AG04450 (cell line): ENCODE measurements around the gene ATP1A4. TPM values are rescaled to one million over a fixed set of nuclear protein-coding genes. Genes with fewer than 3 reads are reported as not detected.

Experiments used
- CTCF ChIA-PET: fragments of 300-600, 350-600 bp; formaldehyde crosslinking; extraction: SDS; loops from one replicate; lab custom pipeline; 2022; ENCODE audit warnings: antibody characterized with exemption, inconsistent platforms; lab: Charles Lee
- POLR2A ChIA-PET: fragments of 350-600 bp; formaldehyde crosslinking; extraction: SDS; loops from one replicate; lab custom pipeline; 2021; ENCODE audit warnings: antibody characterized with exemption, inconsistent platforms; lab: Yijun Ruan, JAX
- DNase-seq: peaks from one replicate; pipeline ENCODE4 v3.0.0-alpha.2; 2011; ENCODE audit warnings: low read depth, low spot score
- H3K27ac ChIP-seq: one replicate; pipeline ENCODE4 v1.5.1; 2012; ENCODE audit warnings: low read depth, low read length, control low read depth
- H3K27me3 ChIP-seq: one replicate; pipeline ENCODE4 v1.6.0; 2012; ENCODE audit warnings: low read length; ENCODE audit not compliant: control insufficient read depth, insufficient read depth
- H3K4me3 ChIP-seq: 2 replicates; pipeline ENCODE4 v1.5.1; 2011; ENCODE audit warnings: mild to moderate bottlenecking, low read depth, low read length, control low read depth
- H3K9me3 ChIP-seq: 2 replicates; pipeline ENCODE4 v1.5.1; 2012; ENCODE audit warnings: low read length; ENCODE audit not compliant: control insufficient read depth, insufficient read depth
- CTCF ChIP-seq: IDR thresholded peaks from 2 replicates; pipeline ENCODE4 v1.5.1; 2011; ENCODE audit warnings: low read depth, low read length, control low read depth, inconsistent platforms
- polyA plus RNA-seq: library from polyadenylated mRNA; depleted of rRNA; stranded (reverse); fragments of >200 nt; gene quantifications from 2 replicates; pipeline ENCODE4 v1.2.3, GENCODE V29; 2011

ATP1A4 gene
- polyA plus RNA-seq, 1 experiment = not detected

DNA sequence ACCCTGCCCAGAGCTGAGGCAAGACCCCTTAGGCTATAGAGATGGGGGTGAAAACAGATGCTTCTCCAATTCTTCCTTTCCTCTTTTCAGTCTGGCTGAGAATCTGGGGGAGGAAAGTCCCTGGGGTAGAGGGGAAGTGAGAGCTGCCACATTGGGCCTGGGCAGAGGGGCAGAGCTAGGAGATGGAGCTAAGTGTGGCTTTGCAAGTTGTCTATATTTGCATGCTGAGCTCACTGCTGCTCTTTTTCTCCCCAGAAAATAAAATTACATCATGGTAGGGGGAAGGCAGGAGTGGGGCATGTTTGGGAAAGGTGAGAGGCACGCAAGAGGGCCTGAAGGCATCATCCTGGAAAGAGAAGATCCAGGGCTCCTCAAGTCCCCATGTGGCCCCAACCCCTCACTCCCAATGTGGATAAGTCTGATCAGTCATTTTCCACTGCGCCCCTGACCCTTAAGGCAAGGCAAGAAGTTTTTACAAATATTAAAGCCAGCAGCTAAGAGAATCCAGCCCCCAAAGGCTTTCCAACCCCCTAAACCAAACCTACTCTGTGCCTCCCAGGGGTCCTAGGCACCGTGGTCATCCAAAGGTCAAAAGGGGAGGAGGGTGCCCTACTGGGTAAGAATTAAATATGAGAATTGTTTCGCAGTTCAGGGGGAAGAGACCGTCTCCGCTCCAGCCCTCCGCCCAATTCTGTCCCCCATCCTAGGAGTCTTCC, 53.3 kb downstream of the ATP1A4 start:
- Histone ChIP-seq H3K27me3 (no peaks in the 10 kb centered on the region), H3K27ac (peak overlapping the region; percentile 52), H3K4me3 (peak overlapping the region; percentile 43), H3K9me3 (peaks cover 2% of the 10 kb centered on the region; the same call in 1 of the 2 replicates)
- CTCF ChIA-PET = interaction anchor here (0.6 to 9.2 kb wide), 6 partner anchors 12 to 157 kb away, joined by 4 to 130 read pairs (median 8); no protein-coding TSS in a partner anchor
- POLR2A ChIA-PET = no interaction called here
- DNase-seq = no peak
- TF ChIP-seq CTCF = no peak

DNA sequence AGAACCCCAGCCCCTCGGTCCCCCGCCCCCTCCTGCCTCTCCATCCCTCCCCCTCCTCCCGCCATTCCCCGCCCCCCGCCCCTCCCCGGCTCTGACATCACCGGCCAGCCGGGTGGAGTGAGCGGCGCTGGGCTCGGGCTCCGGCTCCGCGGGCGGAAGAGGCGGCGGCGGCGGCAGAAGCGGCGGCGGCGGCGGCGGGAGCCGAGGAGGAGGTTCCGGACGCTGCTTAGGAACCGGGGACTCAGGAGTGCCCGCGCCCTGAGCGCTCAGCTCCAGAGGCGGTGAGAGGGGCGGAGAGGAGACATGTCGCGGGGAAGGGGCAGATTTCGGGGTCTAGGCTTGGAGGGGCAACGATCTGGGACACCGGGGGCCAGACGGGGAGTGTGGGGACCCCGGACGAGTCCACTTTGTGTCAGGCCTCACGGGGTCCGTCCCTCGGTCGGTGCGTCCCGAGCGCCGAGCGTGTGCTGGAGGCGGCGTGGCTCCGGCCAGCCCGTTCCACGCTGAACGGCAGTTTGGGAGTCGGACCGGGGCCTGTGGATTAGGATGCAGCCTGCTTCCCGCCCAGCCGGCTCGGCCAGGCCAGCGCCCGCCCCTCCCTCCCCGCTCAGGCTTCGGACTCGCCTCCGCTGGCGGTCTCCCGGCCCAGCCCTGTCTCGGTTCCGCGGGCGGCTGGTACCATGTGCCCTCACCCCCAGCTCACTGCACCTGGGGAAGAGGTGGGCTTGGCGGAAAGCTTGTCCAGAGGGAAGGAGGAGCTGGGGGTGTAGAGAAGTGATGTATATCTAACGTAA, 54.0 kb downstream of the ATP1A4 start, which contains the start of gene PEA15:
Gene PEA15 (plus strand): TSS at position 143 of the 794 bp plus-strand sequence. CDS start 6,161 bp downstream, outside the sequence.
- H3K9me3 ChIP-seq = peaks cover 2% of the 10 kb centered on the region; the same call in 1 of the 2 replicates
- TF ChIP-seq CTCF = no peak
- H3K27ac ChIP-seq = peak within 1 kb of the TSS; percentile 75
- ChIA-PET POLR2A (interaction anchor here (0.7 kb wide), 1 partner anchor 12 kb away, joined by 3 read pairs; no protein-coding TSS in a partner anchor), CTCF (interaction anchor here (1.1 to 9.2 kb wide), 6 partner anchors 13 to 120 kb away, joined by 4 to 130 read pairs (median 5); no protein-coding TSS in a partner anchor)
- no peaks in the 10 kb centered on the region for H3K27me3 ChIP-seq
- no peak for DNase-seq
- peak within 1 kb of the TSS; percentile 95 for H3K4me3 ChIP-seq

DNA sequence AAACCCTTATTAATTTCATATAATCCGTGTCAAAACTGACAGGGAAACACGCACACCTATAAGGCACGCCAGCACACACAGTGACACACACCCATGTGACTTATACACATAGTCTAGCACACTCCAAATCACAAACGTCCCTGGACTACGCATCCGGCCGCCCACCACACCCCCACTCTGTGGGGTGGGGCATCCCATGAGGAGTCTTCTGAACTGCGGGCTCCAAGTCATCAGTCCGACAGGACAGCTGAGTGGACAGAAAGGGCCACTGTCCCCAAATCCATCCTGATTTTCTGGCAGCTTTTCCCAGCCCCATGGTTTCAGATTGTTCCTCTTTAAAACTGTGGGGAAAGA, 54.6 kb downstream of the ATP1A4 start:
- ChIA-PET POLR2A (interaction anchor here (0.7 to 1.0 kb wide), 3 partner anchors 12 to 56 kb away, joined by 3 read pairs; partner anchors contain the start of gene DCAF8), CTCF (interaction anchor here (1.1 to 9.2 kb wide), 5 partner anchors 13 to 105 kb away, joined by 4 to 130 read pairs (median 6); no protein-coding TSS in a partner anchor)
- Histone ChIP-seq H3K27me3 (no peaks in the 10 kb centered on the region), H3K9me3 (peaks cover 2% of the 10 kb centered on the region; the same call in 1 of the 2 replicates), H3K27ac (peak overlapping the region; percentile 75), H3K4me3 (peak overlapping the region; percentile 95)
- TF ChIP-seq CTCF = no peak
- no peak for DNase-seq

GRCh38 chr1:160206421-160207117, 55.2 kb downstream of the ATP1A4 start:
- Histone ChIP-seq H3K4me3 (peak overlapping the region; percentile 95), H3K27ac (peak overlapping the region; percentile 75), H3K9me3 (peaks cover 2% of the 10 kb centered on the region; the same call in 1 of the 2 replicates), H3K27me3 (no peaks in the 10 kb centered on the region)
- DNase-seq = peak; percentile 70
- POLR2A ChIA-PET = interaction anchor here (0.8 to 1.0 kb wide), 2 partner anchors 13 to 56 kb away, joined by 3 read pairs; partner anchors contain the start of gene DCAF8
- TF ChIP-seq CTCF = no peak
- CTCF ChIA-PET = interaction anchor here (0.6 to 9.2 kb wide), 6 partner anchors 13 to 46 kb away, joined by 3 to 130 read pairs (median 8); no protein-coding TSS in a partner anchor
